Melanocyte of skin (primary cell): Measurements from ENCODE around the gene PSMD6. TPM values are rescaled to one million over a fixed set of nuclear protein-coding genes. Genes with fewer than 3 reads are reported as not detected.

Source experiments
- small RNA-seq, 2 donors: library from RNA; depleted of rRNA; stranded (forward); fragments of <200 nt; gene quantifications; one replicate each; pipeline ENCODE3, GENCODE V24; 2012
- total RNA-seq, 2 donors: library from RNA; depleted of rRNA; stranded (reverse); fragments of >200 nt; gene quantifications; 2 replicates each; pipeline ENCODE4 v1.2.3, GENCODE V29; 2012

The PSMD6 gene
- 100 to 1,000 TPM in 1 of 2 donors, 10 to 100 TPM in 1; 92.2 to 127 TPM for total RNA-seq

GRCh38 chr3:64023187-64023860 is at the start of gene PSMD6:
Gene PSMD6 (minus strand): TSS chr3:64023494. CDS start chr3:64023419, 75 bp downstream.

Small RNA genes lying within 50 kb of the gene (small RNA-seq; reads per million reads assigned to genes)
- 0 to 0.09 reads per million in 2 donors for gene RF00012

Other genes starting within 250 kb of the PSMD6 start
- not detected for gene C3orf49, start 204.2 kb downstream of the PSMD6 start, total RNA-seq
- gene THOC7, start 159.7 kb downstream of the PSMD6 start, total RNA-seq = 10 to 100 TPM; 27.2 to 44.6 TPM
- gene ATXN7, start 159.6 kb downstream of the PSMD6 start, total RNA-seq = 10 to 100 TPM; 11.4 to 15.0 TPM
- gene SCAANT1, start 111.1 kb downstream of the PSMD6 start, total RNA-seq = not detected
- 10 to 100 TPM in 1 of 2 donors, 1 to 10 TPM in 1; 6.9 to 13.0 TPM for gene PRICKLE2, start 202.0 kb upstream of the PSMD6 start, total RNA-seq